Measurements from ENCODE around the gene NELL1.

GRCh38 chr11:20783220-20783619 lies 113.8 kb downstream of the NELL1 start:
- TF ChIP-seq CTCF (conservative IDR thresholded peaks at IDR 0.05 in 1 of 2, IDR thresholded peaks at IDR 0.05 in 1 of 2; ENCODE audit: extremely low read depth in 1 of 2, insufficient read depth in 1 of 2, low read depth in 1 of 2, low read length in 2 of 2): no peak
- no peak for TF ChIP-seq EZH2 (IDR thresholded peaks at IDR 0.05; ENCODE audit: borderline replicate concordance, low read length)

All from mammary epithelial cell (primary cell).